GM04504 (cell line): ENCODE results near the gene XPO6.
A peak's percentile ranks its signal among the peaks of the same experiment; 100 is the strongest.
"Not testable (repeated sequence)": the region's sequence is repeated elsewhere in the genome, so short reads cannot be mapped to it uniquely, and the experiment has no call there.

Experiments
- DNase-seq: peaks from one replicate; pipeline ENCODE4 v3.0.0-alpha.2; 2012; ENCODE audit warnings: low read depth

XPO6 gene, protein sequence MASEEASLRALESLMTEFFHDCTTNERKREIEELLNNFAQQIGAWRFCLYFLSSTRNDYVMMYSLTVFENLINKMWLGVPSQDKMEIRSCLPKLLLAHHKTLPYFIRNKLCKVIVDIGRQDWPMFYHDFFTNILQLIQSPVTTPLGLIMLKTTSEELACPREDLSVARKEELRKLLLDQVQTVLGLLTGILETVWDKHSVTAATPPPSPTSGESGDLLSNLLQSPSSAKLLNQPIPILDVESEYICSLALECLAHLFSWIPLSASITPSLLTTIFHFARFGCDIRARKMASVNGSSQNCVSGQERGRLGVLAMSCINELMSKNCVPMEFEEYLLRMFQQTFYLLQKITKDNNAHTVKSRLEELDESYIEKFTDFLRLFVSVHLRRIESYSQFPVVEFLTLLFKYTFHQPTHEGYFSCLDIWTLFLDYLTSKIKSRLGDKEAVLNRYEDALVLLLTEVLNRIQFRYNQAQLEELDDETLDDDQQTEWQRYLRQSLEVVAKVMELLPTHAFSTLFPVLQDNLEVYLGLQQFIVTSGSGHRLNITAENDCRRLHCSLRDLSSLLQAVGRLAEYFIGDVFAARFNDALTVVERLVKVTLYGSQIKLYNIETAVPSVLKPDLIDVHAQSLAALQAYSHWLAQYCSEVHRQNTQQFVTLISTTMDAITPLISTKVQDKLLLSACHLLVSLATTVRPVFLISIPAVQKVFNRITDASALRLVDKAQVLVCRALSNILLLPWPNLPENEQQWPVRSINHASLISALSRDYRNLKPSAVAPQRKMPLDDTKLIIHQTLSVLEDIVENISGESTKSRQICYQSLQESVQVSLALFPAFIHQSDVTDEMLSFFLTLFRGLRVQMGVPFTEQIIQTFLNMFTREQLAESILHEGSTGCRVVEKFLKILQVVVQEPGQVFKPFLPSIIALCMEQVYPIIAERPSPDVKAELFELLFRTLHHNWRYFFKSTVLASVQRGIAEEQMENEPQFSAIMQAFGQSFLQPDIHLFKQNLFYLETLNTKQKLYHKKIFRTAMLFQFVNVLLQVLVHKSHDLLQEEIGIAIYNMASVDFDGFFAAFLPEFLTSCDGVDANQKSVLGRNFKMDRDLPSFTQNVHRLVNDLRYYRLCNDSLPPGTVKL

DNA sequence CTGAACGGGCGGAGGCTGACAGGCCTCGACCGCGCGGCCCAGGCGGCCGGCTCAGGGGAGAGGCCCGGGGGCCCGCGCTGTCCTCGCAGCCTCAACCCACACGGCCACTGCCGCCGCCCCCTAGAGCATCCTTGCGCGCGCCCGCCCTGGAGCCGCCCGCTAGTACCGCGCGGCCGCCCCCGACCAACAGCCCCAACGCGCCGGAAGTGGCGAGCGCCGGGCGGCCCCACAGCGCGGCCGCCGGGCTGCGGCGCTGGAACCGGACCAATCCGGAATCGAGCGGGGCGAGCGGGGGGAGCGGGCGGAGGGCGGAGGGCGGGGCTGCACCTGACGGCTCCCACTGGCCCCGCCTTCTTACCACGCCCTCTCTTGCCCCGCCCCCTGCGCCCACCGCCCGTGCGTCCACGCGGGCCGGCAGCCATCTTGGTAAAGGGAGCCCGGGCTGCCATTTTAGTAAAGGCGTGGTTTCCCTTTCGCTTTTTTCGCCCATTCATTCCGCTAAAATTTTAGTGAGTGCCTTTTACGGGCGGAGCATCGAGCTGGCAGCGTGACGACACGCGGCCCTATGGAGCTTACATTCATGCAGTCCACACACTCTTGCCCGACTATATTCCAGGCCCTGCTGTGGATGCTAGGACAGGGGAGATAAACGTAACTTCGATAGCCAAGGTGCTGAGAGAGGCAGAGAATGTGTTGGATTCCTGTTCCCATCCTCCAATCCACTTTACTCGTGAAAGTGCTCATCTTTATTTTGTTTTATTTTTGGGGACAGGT lies at the start of gene XPO6:
XPO6 (minus strand) TSS at position 208 of the 774 bp plus-strand sequence. CDS start 597 bp downstream, outside the sequence.
- DNase-seq = peak; percentile 83

- DNase-seq = no peak
These were observed 48.4 kb upstream of the XPO6 start for GRCh38 chr16:28260193-28260592.

DNA sequence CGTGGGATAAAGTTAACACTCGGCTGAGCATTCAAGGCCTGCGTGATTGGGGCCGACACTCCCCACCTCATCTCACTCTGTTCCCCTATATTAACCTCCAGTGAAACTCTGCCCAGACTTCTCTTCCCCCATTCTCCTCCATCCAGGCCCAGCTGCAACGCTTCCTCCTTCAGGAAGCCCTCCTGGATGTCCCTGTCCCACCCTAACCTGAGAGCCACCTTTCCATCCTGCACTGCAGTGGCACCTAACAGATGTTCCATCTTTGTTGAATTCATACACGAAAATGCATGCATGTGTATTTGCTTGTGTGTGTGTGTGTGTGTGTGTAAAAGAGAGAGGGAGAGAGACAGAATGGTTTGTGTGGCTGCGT lies 48.0 kb upstream of the XPO6 start:
- DNase-seq = no peak

GRCh38 chr16:28259091-28259780 lies 47.5 kb upstream of the XPO6 start:
- no peak for DNase-seq

DNA sequence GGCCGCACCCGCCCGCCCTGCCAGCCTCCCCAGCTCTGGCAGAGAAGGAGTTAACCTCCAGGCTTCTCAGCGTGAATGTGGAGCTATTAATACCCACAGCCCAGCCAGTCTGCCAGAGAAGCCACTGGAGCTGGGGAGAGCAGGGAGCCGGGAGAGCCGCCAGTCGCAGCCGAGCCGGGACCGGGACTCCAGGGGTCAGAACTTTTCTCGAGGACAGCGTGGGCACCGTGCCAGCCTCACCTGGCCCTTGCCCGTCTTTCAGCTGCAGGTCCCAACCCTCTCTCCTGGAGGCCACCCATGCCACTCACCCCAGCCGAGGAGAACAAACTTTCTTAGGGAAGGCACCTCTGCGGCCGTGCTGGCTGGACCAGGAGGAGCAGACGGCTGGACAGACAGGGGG lies 46.8 kb upstream of the XPO6 start:
- DNase-seq = no peak

GRCh38 chr16:28257256-28257655 lies 45.5 kb upstream of the XPO6 start:
- no peak for DNase-seq

- DNase-seq = no peak
These were observed 44.1 kb upstream of the XPO6 start for GRCh38 chr16:28255838-28256237.

GRCh38 chr16:28254158-28254557 lies 42.4 kb upstream of the XPO6 start:
- no peak for DNase-seq

DNA sequence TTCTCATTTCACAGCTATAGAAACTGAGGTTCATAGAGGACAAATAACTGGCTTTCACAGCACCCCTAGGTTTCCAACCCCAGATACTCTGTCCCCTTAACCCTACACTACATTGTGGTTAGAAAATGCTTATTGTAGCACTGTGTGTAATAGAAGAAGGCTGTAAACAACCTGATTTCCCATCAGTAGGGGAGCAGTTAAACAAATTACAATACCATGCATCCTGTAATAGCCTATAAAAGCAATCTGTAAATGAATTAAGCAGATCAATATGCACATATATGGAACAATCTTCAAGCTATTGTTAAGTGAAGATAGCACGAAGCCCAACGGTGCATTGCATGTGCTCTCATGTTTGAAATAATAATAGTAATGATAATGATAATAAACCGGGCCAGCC lies 39.2 kb upstream of the XPO6 start:
- DNase-seq = no peak

- DNase-seq = not testable (repeated sequence)
These were observed 37.7 kb upstream of the XPO6 start for GRCh38 chr16:28249483-28249882.

GRCh38 chr16:28241924-28242323 lies 30.2 kb upstream of the XPO6 start:
- DNase-seq = no peak

DNA sequence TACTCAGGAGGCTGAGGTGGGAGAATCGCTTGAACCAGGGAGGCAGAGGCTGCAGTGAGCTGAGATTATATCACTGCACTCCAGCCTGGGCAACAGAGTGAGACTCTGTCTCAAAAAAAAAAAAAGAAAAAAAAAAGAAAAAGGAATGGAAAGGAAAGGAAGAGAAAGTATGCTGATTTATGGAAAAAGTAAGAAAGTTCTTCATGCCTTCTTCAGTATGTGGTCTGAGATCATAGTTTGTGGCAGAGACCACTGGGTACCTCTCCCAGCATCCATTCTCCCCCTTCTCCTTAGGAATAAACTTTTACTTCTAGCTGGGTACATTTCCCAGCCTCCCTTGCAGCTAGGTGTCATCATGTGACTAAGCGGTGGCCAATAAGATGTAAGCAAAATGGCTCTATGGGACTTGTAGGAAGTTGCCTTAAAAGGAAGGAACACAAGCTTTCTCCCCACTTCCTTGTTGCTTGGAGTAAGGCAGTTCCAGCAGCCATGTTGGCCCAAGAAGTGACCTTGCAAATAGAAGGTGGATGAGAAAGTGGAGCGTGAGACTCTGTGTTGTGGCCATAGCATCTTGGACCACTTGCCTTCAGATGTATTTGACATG lies 26.1 kb upstream of the XPO6 start:
- DNase-seq = no peak

DNA sequence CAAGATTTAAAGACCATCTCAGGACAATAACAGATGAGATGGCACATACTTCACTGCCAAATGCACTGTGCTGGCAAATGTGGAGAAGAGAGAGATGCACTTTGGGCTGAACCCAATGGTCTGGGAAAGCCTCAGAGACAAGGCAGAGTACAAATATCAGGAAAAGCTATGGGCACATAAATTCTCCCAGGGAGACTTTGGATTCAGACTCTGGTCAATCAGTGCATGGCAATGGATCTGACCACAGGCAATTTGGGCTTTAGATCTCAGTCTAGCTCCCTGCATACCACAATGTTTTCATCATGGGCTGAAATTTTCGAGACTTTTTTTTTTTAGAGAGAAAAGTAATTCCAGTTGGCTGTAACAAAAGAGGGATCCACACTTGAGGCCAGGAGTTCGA lies 20.0 kb upstream of the XPO6 start:
- no peak for DNase-seq

DNA sequence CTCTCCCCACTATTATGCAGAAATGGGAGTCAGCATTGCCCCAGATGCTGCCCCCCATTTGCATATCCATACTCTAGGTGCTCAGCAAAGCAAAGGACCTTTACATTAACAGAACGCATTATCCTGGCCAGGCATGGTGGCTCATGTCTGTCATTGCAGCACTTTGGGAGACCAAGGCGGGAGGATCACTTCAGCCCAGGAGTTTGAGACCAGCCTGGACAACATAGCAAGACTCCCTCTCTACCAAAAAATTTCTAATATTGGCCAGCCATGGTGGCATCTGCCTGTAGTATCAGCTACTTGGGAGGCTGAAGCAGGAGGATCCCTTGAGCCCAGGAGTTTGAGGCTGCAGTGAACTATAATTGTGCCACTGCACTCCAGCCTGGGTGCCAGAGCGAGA lies 12.1 kb upstream of the XPO6 start:
- DNase-seq = not testable (repeated sequence)

- not testable (repeated sequence) for DNase-seq
These were observed 8.0 kb upstream of the XPO6 start for GRCh38 chr16:28219777-28220176.

GRCh38 chr16:28219282-28219681 lies 7.5 kb upstream of the XPO6 start:
- no peak for DNase-seq

DNA sequence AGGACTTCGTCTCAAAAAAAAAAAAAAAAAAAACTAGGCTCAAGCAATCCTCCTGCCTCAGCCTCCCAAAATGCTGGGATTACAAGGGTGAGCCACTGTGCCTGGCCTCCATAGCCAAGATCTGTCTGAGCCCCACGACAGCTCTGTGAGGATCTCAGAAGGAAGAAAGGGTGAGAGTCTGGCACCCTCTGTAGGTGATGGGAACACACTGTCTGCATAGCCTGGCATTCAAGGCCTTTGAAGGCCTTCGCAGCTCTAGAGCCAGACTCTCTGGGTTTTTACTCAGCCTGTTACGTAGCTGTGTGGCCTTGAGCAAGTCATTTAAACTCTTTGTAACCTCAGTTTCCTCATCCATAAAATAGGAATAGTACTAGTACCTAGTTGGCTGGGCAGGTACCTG lies 6.3 kb upstream of the XPO6 start:
- DNase-seq = peak; percentile 44

GRCh38 chr16:28217326-28217725 lies 5.6 kb upstream of the XPO6 start:
- no peak for DNase-seq

GRCh38 chr16:28213396-28213795 lies 1.6 kb upstream of the XPO6 start:
- DNase-seq = no peak

GRCh38 chr16:28212532-28212873 lies 738 bp upstream of the XPO6 start:
- no peak for DNase-seq
